HFF-Myc (cell line): Measurements from ENCODE around the gene CDYL2.

Experiments
- DNase-seq: peaks from one replicate; pipeline ENCODE4 v3.0.0-alpha.2; 2011; ENCODE audit warnings: low read depth; ENCODE audit errors: extremely low read depth
- H3K4me3 ChIP-seq: replicated peaks from 2 replicates; pipeline ENCODE4 v1.5.1; 2011; ENCODE audit warnings: low read depth, mild to moderate bottlenecking, control low read depth, low read length
- TF ChIP-seq, protein P1 (sequence below): IDR thresholded peaks from 2 replicates; pipeline ENCODE4 v1.5.1; 2012; ENCODE audit warnings: mild to moderate bottlenecking, low read depth, low read length, control low read depth; ENCODE audit errors: missing control alignments

Gene CDYL2

DNA sequence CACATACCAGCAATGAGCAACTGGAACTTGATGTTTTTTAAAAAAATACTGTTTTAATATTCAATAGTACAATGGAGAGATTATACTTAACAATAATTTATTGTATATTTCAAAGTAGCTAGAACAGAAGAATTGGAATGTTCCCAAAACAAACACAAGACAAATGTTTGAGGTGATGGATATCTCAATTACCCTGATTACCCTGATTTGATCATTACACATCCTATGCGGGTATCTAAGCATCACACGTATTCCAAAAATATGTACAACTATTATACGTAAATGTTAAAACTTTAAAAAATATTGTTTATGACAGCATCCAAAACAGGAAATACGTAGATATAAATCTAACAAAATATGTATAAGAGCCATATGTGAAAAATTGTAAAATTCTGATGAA lies 166.8 kb downstream of the CDYL2 start:
- no peak for DNase-seq
- TF ChIP-seq, protein P1, sequence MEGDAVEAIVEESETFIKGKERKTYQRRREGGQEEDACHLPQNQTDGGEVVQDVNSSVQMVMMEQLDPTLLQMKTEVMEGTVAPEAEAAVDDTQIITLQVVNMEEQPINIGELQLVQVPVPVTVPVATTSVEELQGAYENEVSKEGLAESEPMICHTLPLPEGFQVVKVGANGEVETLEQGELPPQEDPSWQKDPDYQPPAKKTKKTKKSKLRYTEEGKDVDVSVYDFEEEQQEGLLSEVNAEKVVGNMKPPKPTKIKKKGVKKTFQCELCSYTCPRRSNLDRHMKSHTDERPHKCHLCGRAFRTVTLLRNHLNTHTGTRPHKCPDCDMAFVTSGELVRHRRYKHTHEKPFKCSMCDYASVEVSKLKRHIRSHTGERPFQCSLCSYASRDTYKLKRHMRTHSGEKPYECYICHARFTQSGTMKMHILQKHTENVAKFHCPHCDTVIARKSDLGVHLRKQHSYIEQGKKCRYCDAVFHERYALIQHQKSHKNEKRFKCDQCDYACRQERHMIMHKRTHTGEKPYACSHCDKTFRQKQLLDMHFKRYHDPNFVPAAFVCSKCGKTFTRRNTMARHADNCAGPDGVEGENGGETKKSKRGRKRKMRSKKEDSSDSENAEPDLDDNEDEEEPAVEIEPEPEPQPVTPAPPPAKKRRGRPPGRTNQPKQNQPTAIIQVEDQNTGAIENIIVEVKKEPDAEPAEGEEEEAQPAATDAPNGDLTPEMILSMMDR: no peak
- no peak overlapping the region for H3K4me3 ChIP-seq

DNA sequence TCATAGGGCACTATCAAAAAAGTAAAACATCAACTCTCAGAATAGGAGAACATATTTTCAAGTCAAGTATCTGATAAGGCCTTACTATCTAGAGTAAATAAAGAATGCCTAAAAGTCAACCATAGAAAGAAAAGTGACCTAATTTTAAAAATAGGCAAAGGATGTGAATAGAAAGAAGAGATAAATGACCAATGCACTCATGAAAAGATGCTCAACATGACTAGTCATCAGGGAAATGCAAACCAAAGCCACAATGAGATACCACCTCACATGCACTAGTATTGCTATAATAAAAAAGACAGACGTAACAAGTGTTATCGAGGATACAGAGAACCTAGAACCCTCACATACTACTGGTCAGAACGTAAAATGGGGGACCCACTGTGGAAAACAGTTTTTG lies 172.8 kb downstream of the CDYL2 start:
- no peak overlapping the region for H3K4me3 ChIP-seq
- DNase-seq: no peak
- TF ChIP-seq, protein P1: no peak

DNA sequence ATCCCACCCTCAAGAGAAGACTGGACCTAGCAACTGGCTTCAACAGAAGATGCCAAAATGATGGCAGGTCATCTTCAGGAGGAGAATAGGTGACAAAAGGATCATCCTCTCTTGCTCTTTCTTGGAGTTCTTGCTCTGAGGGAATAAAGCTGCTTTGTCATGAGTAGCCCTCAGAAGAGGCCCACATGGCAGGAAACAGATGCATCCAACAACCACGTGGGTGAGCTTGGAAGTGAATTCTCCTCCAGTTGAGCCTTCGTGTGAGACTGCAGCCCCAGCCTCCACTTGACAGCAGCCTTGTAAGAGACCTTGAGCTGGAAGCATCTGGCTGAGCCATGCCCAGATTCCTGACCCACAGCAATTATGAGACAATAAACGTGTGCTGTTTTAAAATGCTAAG lies 176.1 kb downstream of the CDYL2 start:
- DNase-seq: no peak
- TF ChIP-seq, protein P1: no peak
- no peak overlapping the region for H3K4me3 ChIP-seq

DNA sequence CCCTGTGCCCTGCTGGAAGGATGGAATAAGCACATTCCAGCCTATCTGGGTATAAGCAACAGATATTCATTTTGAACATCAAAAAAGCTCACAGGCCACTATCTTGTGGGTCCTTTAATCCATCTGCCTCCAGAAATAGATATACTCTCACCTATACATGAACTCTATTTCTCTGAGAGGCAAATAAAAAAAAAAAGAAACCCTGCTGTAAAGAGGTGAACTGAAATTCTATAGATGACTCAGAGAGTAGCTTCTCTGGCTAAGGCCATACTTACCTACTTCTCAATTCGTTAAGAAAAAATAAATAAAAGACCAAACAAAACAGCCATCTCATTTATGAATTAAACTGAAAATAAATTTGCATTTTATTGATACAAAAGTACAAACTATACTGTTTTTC lies 177.3 kb downstream of the CDYL2 start:
- TF ChIP-seq, protein P1: no peak
- DNase-seq: no peak
- no peak overlapping the region for H3K4me3 ChIP-seq

DNA sequence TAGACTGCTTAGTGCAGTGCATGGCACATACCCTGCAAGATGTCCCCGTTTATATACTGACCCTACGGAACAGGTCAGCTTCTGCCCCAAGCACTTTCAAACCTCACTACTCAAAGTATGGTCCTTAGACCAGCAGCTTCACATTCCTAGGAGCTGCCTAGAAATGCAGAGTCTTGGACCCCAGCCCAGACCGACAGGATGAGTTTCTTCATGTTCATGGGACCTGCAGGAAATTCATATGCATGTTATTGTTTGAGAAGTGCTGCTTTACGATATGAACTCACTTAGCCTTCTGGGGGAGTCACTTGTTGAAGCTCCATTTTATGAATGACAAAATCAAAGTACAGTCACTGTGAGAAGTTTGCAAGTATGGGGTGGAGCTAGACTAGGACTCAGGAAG lies 181.0 kb downstream of the CDYL2 start:
- no peak for DNase-seq
- H3K4me3 ChIP-seq: no peak overlapping the region
- TF ChIP-seq, protein P1: no peak

DNA sequence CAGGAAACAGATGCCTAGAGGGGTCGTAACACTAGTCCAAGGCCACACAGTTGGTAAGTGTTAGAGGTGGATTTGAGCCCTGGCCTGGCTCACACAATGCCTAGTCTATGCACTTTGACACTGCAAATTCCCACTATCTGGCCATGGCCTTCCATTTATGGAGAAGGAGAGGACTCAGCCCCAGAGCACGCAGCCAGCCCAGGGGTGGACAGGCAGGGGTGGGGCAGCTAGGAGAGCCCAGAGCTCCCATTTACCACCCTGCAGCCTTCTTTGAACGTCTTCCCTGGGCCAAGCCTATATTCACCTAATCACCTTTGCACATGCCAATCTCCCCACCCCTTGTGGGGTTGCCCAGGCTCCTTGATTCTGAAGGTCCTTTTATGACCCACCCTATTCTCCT lies 182.4 kb downstream of the CDYL2 start:
- TF ChIP-seq, protein P1: no peak
- no peak overlapping the region for H3K4me3 ChIP-seq

More for the DNA sequence above, 182.4 kb downstream of the CDYL2 start:
- no peak for DNase-seq
